ENCODE data around the gene PPARG.
"Not testable (repeated sequence)": the region's sequence is repeated elsewhere in the genome, so short reads cannot be mapped to it uniquely, and the experiment has no call there.

The PPARG gene

GRCh38 chr3:12445523-12446240, 156.8 kb downstream of the PPARG start:
- no peak for DNase-seq

- DNase-seq, result no peak
Measured at GRCh38 chr3:12446298-12446697, 157.4 kb downstream of the PPARG start.

GRCh38 chr3:12447075-12447474, 158.2 kb downstream of the PPARG start:
- DNase-seq, result no peak

GRCh38 chr3:12448404-12449202, 159.7 kb downstream of the PPARG start:
- not testable (repeated sequence) for DNase-seq

- no peak for DNase-seq
Measured at GRCh38 chr3:12449889-12450682, 161.2 kb downstream of the PPARG start.

GRCh38 chr3:12451481-12451880, 162.6 kb downstream of the PPARG start:
- no peak for DNase-seq

- no peak for DNase-seq
Measured at GRCh38 chr3:12451960-12452359, 163.1 kb downstream of the PPARG start.

- no peak for DNase-seq
Measured at GRCh38 chr3:12452361-12453330, 163.8 kb downstream of the PPARG start.

- no peak for DNase-seq
Measured at GRCh38 chr3:12454076-12454815, 165.4 kb downstream of the PPARG start.

GRCh38 chr3:12454816-12455121, 165.9 kb downstream of the PPARG start:
- DNase-seq, result no peak

- no peak for DNase-seq
Measured at GRCh38 chr3:12455740-12456139, 166.9 kb downstream of the PPARG start.

- no peak for DNase-seq
Measured at GRCh38 chr3:12456441-12456840, 167.6 kb downstream of the PPARG start.

- DNase-seq, result not testable (repeated sequence)
Measured at GRCh38 chr3:12457380-12457779, 168.5 kb downstream of the PPARG start.

GRCh38 chr3:12458901-12459300, 170.0 kb downstream of the PPARG start:
- DNase-seq, result no peak

- DNase-seq, result no peak
Measured at GRCh38 chr3:12460127-12460526, 171.3 kb downstream of the PPARG start.

- no peak for DNase-seq
Measured at GRCh38 chr3:12461097-12461649, 172.3 kb downstream of the PPARG start.

- no peak for DNase-seq
Measured at GRCh38 chr3:12462159-12462947, 173.5 kb downstream of the PPARG start.

GRCh38 chr3:12463686-12464085, 174.8 kb downstream of the PPARG start:
- no peak for DNase-seq

GRCh38 chr3:12464181-12464580, 175.3 kb downstream of the PPARG start:
- DNase-seq, result no peak

GRCh38 chr3:12465151-12465835, 176.4 kb downstream of the PPARG start:
- DNase-seq, result no peak

Measured in right forelimb (tissue), 1 donor.